SU-DHL-6 (cell line): ENCODE results near the gene CTAGE1.

ENCODE experiments used
- EZH2phosphoT487 ChIP-seq: fragments of 200-600 bp; sonication (generic), shearing (Covaris generic); conservative IDR thresholded peaks from 2 replicates; pipeline ENCODE4 v1.6.1; 2018; ENCODE audit warnings: mild to moderate bottlenecking, antibody characterized with exemption, low read length, moderate library complexity, mixed read lengths
- TF ChIP-seq, protein P1 (sequence below): fragments of 200-600 bp; sonication (generic); IDR thresholded peaks from one replicate; pipeline ENCODE4 v1.5.1; 2017; ENCODE audit warnings: antibody characterized with exemption, mild to moderate bottlenecking, low read length, moderate library complexity; ENCODE audit not compliant: insufficient read depth, poor library complexity, severe bottlenecking

DNA sequence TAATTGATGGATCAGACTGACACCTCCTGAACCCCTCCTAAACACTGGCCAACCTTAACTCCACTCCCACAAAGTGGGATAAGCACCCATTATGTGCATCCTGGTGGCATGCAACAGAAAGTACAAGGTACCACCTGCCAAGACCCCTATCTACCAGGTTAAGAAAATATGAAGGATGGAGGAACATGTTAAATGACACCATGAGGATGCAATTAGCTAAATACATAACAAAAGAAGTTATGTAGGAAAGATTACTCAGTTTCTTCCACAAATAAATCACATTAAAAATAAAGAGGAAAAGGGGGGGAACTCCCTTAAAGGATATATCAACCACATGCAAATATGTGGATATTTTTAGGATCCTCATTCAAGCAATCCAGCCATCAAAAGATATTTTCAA, 12.6 kb downstream of the CTAGE1 start:
- TF ChIP-seq, protein P1, sequence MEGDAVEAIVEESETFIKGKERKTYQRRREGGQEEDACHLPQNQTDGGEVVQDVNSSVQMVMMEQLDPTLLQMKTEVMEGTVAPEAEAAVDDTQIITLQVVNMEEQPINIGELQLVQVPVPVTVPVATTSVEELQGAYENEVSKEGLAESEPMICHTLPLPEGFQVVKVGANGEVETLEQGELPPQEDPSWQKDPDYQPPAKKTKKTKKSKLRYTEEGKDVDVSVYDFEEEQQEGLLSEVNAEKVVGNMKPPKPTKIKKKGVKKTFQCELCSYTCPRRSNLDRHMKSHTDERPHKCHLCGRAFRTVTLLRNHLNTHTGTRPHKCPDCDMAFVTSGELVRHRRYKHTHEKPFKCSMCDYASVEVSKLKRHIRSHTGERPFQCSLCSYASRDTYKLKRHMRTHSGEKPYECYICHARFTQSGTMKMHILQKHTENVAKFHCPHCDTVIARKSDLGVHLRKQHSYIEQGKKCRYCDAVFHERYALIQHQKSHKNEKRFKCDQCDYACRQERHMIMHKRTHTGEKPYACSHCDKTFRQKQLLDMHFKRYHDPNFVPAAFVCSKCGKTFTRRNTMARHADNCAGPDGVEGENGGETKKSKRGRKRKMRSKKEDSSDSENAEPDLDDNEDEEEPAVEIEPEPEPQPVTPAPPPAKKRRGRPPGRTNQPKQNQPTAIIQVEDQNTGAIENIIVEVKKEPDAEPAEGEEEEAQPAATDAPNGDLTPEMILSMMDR: no peak
- no peak for TF ChIP-seq EZH2phosphoT487
